ENCODE results near the gene MAP1LC3B2. TPM values are rescaled to one million over a fixed set of nuclear protein-coding genes. Genes with fewer than 3 reads are reported as not detected.

MAP1LC3B2 gene
- total and polyA plus RNA-seq, 2 of the 8 experiments (the other 6 are each of a cell fraction or from before 2014, with no cell fraction given): 0.39 to 1.5 TPM

DNA sequence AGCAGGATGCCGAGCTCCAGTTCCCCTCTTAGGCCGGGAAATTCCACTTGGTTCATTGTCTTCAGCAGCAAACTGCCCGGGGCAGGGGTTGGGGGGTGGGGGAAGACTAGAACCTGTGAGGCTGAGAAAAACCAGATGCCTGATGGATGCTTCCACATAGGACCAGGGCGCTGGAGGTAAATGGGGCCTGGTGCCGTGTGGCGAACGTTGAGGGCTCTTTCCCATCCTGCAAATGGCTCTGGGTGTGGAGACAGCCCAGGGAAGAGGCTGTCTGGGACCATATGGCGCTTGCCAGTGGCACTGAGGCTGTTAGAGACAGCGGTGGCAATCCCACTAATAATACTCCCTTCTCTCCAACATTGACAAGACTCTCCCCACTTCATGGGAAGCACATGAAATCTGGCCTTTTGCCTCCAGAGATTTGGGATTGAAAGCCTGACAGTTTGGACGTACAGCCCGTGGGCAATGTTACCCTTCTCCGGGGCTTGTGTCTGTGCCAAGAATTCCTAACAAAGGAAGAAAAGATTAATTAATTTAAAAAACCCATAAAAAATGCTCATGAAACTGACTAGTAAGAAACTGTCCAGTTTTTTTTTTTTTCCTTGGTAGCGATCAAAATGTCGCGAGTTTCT is 44.5 kb downstream of the MAP1LC3B2 start:
- Histone ChIP-seq H4K5ac (ENCODE audit: insufficient read length, low read depth, low read length) (peak overlapping the region; percentile 47), H2BK5ac (ENCODE audit: low read depth, low read length) (0 out of 2 replicates have a peak overlapping the region, but pooled peaks have one; percentile 32), H4K8ac (ENCODE audit: extremely low read depth, insufficient read depth, low read length) (no peak overlapping the region; the same call in 1 of the 2 replicates), H2BK120ac (replicated peaks; ENCODE audit: low read depth, low read length) (peak overlapping the region; percentile 51), H2BK12ac (ENCODE audit: low read depth, low read length) (no peak overlapping the region; the same call in 1 of the 2 replicates), H2AFZ (ENCODE audit: low read length) (no peak overlapping the region), H2AK5ac (ENCODE audit: low read depth, low read length) (no peak overlapping the region), H3K23me2 (ENCODE audit: low read depth, low read length) (no peaks in the 10 kb centered on the region), H3K27me3 (replicated peaks in 1 of 4; ENCODE audit: control insufficient read depth in 3 of 4, extremely low read depth in 1 of 4, insufficient read depth in 3 of 4, low read length in 3 of 4) (no peaks in the 10 kb centered on the region), H2BK15ac (ENCODE audit: low read length) (no peak overlapping the region), H3K9me3 (ENCODE audit: insufficient read depth in 2 of 2, low read depth in 1 of 2, low read length in 1 of 2) (0 out of 4 replicates have a peak, but pooled peaks cover 0 to 2% of the 10 kb centered on the region in 2 experiments), H3K79me1 (ENCODE audit: low read depth, low read length) (no peaks in the 10 kb centered on the region), H3K4me1 (replicated peaks in 1 of 4; ENCODE audit: control insufficient read depth in 3 of 4, insufficient read depth in 4 of 4, low read length in 3 of 4) (peaks cover 3 to 14% (median 10%) of the 10 kb centered on the region in 4 experiments), H3K27ac (ENCODE audit: low read depth, low read length) (no peak overlapping the region), H3K56ac (replicated peaks; ENCODE audit: insufficient read length, low read depth, low read length) (no peak overlapping the region), H3K79me2 (ENCODE audit: control insufficient read depth in 1 of 2, insufficient read depth in 2 of 2, low read length in 2 of 2) (no peaks in the 10 kb centered on the region), H4K20me1 (replicated peaks in 1 of 2; ENCODE audit: control insufficient read depth in 1 of 2, insufficient read depth in 2 of 2, low read length in 2 of 2) (no peaks in the 10 kb centered on the region), H3K4ac (replicated peaks; ENCODE audit: insufficient read length, low read depth, low read length) (no peak overlapping the region), H3K4me2 (ENCODE audit: insufficient read depth in 1 of 2, low read depth in 2 of 2, low read length in 2 of 2) (no peak overlapping the region), H3K4me3 (ENCODE audit: extremely low read depth in 1 of 4, insufficient read depth in 2 of 4, low read depth in 3 of 4, low read length in 4 of 4) (no peak overlapping the region), H3K23ac (ENCODE audit: insufficient read length) (no peak overlapping the region), H3K36me3 (ENCODE audit: control insufficient read depth in 2 of 4, insufficient read depth in 4 of 4, low read length in 3 of 4) (no peaks in the 10 kb centered on the region), H2BK20ac (ENCODE audit: low read length) (peak overlapping the region; percentile 84; the same call in 1 of the 2 replicates), H3K14ac (ENCODE audit: insufficient read length) (no peak overlapping the region), H4K91ac (replicated peaks; ENCODE audit: insufficient read length, low read length) (no peak overlapping the region), H3K9ac (replicated peaks in 1 of 4; ENCODE audit: extremely low read depth in 1 of 4, low read depth in 3 of 4, low read length in 3 of 4) (no peak overlapping the region), H3K18ac (ENCODE audit: extremely low read depth, low read length) (no peak overlapping the region)
- ChIA-PET POLR2A (ENCODE audit: partially characterized antibody) (no interaction called here), CTCF (ENCODE audit: partially characterized antibody) (interaction anchor here (0.6 to 3.0 kb wide), 5 partner anchors 11 to 620 kb away, joined by 3 to 14 read pairs (median 5); no protein-coding TSS in a partner anchor)
- no peak for DNase-seq (ENCODE audit: low read depth in 1 of 2, low spot score in 2 of 2)
- TF ChIP-seq TAF1 (IDR thresholded peaks at IDR 0.05; ENCODE audit: low read depth, low read length): no peak
- no peak for TF ChIP-seq HDAC6 (IDR thresholded peaks at IDR 0.05; ENCODE audit: low read depth, low read length)
- TF ChIP-seq, protein P1, sequence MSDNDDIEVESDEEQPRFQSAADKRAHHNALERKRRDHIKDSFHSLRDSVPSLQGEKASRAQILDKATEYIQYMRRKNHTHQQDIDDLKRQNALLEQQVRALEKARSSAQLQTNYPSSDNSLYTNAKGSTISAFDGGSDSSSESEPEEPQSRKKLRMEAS (IDR thresholded peaks at IDR 0.05): 0 out of 2 replicates have a peak, but pooled peaks have one; percentile 25
- no peak for FAIRE-seq
- WGBS, 2 experiments (ENCODE audit: extremely low coverage in 1 of 2, insufficient coverage in 1 of 2, insufficient read length in 1 of 2, insufficient replicate concordance in 2 of 2, low coverage in 1 of 2, low lambda C conversion rate in 2 of 2, missing lambda C conversion rate in 1 of 2): 87% methylated on average over 10 of the region's 15 CpGs; no CpG with 5 or more reads in 1 of the 2 experiments

All from H1 (cell line).